ENCODE results near the gene ELAVL2.

DNA sequence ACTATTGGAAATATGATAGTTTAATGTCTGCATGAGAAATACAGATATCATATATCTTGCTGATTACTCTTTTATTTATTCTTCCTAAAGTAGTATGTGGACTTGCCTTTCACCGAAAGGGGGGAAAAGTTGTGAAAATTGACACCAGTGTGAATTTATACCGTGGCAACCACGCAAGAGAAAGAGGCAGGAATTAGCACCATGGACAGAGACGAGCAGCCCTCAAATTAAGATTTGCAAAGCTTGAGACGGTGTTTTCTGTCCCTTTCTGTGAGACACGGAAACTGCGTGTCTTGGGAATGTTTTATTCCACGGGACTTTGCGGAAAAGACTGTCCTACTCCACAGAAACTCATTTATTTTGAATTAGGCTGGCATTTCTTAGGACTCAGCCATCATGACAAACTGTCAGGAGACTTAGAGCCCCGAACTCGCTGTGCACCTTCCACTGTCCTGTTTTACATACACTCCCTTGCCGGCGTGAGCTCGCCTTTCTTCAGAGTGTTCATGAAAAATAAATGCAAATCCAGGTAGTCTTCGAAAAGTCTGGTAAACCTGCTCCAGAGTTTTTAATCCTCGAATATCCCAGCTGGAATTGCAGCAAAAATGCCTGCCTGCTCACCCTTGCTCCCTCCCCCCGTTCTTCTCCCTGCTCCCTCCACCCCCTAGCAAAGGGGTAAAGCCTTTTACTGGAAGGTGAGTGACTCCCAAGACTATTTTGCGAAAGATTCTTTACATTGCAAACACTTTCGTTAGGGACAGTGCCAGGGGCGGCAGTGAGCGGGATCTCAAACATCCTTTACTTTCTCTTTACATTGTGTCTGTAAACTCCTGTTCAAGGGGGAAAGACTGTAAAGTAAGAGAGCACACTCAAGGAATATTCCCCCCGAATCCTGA lies 3.8 kb upstream of the ELAVL2 start:
- TF ChIP-seq, protein P1, sequence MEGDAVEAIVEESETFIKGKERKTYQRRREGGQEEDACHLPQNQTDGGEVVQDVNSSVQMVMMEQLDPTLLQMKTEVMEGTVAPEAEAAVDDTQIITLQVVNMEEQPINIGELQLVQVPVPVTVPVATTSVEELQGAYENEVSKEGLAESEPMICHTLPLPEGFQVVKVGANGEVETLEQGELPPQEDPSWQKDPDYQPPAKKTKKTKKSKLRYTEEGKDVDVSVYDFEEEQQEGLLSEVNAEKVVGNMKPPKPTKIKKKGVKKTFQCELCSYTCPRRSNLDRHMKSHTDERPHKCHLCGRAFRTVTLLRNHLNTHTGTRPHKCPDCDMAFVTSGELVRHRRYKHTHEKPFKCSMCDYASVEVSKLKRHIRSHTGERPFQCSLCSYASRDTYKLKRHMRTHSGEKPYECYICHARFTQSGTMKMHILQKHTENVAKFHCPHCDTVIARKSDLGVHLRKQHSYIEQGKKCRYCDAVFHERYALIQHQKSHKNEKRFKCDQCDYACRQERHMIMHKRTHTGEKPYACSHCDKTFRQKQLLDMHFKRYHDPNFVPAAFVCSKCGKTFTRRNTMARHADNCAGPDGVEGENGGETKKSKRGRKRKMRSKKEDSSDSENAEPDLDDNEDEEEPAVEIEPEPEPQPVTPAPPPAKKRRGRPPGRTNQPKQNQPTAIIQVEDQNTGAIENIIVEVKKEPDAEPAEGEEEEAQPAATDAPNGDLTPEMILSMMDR (conservative IDR thresholded peaks at IDR 0.05) = no peak
- no peak for TF ChIP-seq EZH2 (IDR thresholded peaks at IDR 0.05; ENCODE audit: low read depth)
